Skin epidermis (tissue), 12 donors: ENCODE results near the gene PTK6.
A peak's percentile ranks its signal among the peaks of the same experiment; 100 is the strongest.
"Not testable (repeated sequence)": the region's sequence is repeated elsewhere in the genome, so short reads cannot be mapped to it uniquely, and the experiment has no call there.

Experiments
- H3K27ac ChIP-seq, 21 experiments: fragments of 200-600 bp; sonication (generic) in 11 of 21; one replicate each; pipeline ENCODE4 v1.5.0; 2020; ENCODE audit warnings: mild to moderate bottlenecking in 3 of 21, inconsistent platforms in 2 of 21, moderate library complexity in 2 of 21
- H3K4me3 ChIP-seq, 7 experiments: fragments of 200-600 bp; sonication (generic) in 2 of 7; one replicate each; pipeline ENCODE4 v1.5.0; 2020; ENCODE audit warnings: inconsistent platforms in 2 of 7, mild to moderate bottlenecking in 2 of 7, moderate library complexity in 1 of 7

The PTK6 gene

DNA sequence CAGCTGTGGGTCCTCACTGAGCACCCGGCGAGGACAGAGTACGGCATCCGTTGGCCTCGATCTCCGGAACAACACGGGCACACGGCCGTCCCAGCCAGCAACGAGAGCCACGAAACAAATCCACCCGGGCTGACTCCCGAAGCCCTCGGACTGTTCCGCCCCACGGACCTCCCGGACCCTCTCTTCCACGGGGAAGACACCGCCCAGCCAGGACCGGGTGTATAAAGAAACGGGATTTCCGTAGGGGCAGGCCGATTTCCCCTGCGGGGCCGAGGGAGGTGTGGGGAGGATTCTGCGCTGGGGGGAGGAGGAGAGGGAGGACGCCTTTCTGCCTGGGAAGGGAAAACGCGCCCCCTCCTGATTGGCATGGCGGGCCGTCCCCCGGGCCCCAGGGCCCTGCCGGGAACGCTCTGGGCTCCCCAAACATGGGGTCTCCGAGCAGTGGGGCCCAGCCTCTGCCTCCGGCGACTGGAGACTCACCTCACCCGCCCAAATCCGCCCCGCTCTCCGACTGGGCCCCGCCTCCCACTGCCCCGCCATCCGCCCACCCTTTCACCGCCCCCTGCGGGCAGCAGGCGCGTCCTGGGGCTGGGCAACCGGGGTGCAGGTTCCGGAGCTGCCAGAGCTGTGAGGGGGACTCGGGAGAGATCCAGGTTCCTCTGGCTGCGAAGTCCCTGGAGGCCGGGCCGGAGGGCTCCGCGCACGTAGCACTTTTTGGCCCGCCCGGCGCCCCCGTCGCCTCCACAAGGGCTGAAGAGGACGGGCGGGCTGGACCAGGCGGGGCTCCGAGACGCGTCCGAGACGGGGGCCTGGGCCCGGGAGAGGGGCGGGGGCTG is 17.3 kb downstream of the PTK6 start:
- Histone ChIP-seq H3K4me3 (peak overlapping the region; percentile 53 to 89 (median 83)), H3K27ac (peak overlapping the region; percentile 2 to 100 (median 99))

DNA sequence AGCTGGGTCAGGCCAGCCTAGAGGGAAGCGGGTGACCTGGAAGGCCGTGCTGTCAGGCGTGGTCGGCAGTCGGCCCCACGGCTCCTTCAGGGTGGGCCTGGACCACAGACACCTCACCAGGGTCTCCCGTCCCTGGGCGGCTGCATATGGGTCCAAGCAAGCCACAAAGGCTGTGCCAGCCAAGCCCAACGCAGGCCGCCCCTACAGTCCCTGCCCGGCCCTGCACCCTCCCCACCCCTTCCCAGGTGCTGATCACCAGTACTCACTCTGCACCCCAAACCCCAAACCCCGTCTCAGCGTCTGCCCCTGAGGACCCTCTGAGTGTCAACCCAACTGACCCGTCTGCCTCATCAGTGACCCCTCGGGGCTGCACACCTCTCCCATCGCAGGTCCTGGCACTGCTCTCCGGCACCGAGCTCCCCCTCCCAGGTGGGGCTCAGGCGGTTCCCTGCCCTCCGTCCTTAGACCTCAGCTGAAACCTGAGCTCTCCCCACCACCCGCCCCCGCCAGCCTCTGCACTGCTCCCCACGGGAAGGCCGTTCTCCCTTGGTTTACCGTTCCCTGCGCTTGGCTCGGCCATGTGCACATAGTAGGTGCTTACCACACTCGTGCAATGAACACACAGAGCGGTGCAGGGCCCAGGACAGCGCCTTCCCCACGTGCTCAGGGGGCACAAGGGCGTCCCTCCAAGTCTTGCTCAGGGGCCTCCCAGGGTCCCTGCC is 18.1 kb downstream of the PTK6 start:
- peak overlapping the region in 9 of 21 experiments; percentile 93 to 100 (median 99) for H3K27ac ChIP-seq
- H3K4me3 ChIP-seq, result peak overlapping the region; percentile 53 to 89 (median 83)

DNA sequence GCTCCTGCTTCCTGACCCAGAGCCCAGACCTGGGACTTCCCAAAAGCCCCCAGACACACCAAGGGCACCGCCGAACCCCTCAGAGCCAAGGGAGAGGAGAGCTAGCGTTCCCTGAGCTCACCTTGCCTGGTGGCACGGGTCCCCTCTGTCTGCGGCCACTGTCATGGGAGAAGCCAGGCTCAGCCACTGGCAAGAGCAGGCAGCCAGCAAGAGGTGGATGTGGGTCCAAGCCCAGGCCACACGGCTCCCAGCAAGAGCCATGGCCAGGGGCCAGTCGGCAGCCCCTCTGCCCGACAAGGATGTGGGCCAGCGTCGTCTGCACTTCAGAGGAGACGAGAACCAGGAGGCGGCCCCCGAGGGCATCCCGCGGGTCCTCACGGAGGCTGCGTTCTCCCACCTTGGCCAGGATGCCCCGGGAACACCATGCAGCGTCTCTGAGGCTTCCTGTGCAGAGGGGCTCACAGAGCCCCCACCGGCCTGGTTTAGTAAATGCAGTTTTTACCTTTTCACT is 18.8 kb downstream of the PTK6 start:
- H3K4me3 ChIP-seq, result no peak overlapping the region
- H3K27ac ChIP-seq, result no peak overlapping the region

DNA sequence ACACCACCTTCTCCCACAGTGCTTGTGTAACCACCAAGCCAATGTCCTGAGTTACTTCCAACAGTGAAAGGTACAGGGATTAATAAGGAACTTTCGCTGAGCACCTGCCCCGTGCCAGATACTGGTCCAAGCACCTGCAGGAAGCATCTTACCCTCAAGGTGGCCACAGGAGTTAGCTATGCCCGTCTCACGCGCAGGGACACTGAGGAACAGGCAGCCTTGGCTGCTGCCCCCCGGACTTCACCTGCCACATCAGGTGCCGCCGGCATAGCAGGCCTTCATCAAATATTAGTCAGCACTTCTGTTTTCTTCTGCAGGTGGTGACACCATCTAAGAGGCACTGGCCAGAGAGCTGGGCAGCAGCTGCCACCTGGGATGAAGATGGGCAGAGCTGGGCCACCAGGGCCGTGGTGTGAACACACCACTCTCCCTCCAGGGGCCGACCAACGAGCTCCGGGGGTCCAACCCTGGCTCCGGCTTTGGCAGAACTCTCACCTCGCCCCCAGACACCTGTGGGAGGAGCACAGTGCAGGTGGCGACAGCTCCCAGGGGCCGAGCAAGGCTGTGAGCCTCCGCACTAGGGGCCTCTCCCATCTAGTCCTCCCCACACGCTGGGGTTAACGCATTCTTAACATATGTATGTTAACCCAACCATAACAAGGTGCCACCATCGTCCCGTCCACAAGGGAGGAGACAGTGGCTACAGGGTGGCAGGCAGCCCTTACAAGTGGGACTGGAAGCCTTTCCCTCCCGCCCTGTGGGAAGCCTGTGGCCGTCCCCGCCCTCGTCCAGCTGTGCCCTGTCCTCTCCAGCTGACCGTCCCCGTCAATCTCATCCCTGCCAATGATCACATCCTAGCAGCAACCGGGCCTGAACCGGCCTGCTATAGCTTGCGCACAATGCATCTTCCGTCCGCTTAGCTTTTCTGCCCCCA is 19.5 kb downstream of the PTK6 start:
- Histone ChIP-seq H3K4me3 (no peak overlapping the region), H3K27ac (no peak overlapping the region)

DNA sequence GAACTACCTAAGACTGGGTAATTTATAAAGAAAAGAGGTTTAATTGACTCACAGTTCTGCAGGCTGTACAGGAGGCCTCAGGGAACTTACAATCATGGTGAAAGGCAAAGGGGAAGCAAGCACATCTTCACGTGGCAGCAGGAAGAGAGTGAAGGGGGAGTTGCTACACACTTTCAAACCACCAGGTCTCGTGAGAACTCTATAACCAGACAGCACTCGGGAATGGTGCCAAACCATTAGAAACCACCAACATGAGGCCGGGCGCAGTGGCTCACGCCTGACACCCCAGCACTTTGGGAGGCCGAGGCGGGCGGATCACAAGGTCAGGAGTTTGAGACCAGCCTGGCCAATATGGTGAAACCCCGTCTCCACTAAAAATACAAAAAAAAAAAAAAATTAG is 22.7 kb downstream of the PTK6 start:
- not testable (repeated sequence) for H3K4me3 ChIP-seq, H3K27ac ChIP-seq

DNA sequence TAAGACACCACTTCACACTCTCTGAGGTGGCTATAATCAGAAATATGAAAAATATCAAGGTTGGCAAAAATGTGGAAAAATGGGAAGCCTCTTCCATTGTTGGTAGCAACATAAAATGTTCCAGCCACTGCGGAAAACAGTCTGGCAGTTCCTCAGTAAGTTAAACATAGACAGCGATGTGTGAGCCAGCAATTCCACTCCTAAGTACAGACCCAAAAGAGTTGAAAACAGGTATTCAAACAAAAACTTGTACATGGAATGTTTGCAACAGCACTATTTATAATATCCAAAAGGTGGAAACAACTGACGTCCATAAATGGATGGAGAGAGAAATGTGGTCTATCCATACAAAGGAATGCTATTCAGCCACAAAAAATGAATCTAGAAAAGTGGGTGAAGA is 24.0 kb downstream of the PTK6 start:
- Histone ChIP-seq H3K27ac (no peak overlapping the region), H3K4me3 (no peak overlapping the region)

DNA sequence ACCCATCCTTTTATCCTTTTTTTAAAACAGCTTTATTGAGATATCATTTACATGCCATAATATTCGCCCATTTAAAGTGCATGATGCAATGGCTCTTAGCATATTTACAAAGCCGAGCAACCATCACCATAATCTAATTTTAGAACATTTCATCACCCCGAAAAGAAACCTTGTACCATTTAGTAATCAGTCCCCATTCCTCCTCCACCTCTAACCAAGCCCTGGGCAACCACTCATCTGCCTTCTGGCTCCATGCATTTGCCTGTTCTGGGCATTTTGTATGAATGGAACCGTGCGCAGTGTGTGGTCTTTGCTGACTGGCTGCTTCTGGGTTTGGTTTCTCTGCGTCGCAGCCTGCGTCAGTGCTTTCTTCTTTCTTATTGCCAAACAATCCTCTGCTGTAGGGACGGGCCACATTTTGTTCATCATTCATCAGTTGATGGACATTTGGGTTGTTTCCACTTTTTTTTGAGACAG is 28.1 kb downstream of the PTK6 start:
- Histone ChIP-seq H3K27ac (no peak overlapping the region), H3K4me3 (no peak overlapping the region)

DNA sequence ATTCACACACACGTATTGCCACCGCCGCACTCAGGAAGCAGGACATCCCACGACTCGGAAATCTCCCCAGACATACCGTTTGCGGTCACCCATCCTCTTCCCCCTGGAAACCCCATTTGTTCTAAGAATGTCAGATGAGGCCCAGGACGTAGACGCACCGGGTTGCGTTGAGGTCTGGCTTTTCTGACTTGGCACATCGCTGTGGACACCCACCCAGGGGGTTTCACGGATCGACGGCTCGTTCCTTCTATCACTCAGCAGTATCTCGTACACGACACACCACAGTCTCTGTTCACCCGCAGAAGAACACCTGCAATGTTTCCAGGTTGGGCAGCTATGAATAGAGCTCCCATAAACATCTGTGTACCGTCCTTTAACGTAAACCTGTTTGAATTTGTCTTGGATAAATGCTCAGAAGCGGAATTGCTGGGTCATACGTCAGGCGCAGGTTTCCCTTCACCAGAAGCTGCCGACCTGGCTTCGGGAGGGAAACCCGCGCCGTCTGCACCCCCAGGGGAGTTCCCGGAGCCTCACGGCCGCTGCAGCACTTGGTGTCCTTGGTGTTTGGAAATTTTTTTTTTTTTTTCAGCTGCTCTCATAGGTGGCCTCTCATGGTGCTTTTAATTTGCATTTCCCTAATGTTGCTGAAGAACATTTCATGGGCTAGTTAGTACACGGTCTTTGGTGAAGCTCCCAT is 29.0 kb downstream of the PTK6 start:
- H3K27ac ChIP-seq, result no peak overlapping the region

DNA sequence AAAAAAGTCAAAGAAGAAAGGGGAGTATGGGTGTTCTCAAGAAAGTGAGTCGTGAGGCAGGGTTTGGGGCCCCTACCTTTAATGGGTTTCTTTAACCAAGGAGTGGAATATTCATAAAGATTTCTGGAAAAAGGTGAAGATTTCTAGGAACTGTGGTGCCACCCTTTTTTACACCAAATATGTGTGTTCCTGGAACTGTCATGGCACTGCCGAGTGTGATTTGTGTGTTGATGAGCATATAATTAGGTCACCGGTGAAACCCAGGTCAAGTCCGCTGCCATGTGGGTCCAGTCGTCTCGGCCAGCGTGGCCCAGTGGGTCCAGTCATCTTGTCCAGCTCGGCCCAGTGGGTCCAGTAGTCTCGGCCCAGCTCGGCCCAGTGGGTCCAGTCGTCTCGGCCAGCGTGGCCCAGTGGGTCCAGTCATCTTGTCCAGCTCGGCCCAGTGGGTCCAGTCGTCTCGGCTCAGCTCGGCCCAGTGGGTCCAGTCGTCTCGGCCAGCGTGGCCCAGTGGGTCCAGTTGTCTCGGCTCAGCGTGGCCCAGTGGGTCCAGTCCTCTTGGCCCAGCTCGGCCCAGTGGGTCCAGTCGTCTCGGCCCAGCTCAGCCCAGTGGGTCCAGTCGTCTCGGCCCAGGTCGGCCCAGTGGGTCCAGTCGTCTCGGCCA is 30.0 kb downstream of the PTK6 start:
- H3K27ac ChIP-seq, result no peak overlapping the region
- no peak overlapping the region for H3K4me3 ChIP-seq

More for the DNA sequence above, 29.0 kb downstream of the PTK6 start:
- no peak overlapping the region for H3K4me3 ChIP-seq

DNA sequence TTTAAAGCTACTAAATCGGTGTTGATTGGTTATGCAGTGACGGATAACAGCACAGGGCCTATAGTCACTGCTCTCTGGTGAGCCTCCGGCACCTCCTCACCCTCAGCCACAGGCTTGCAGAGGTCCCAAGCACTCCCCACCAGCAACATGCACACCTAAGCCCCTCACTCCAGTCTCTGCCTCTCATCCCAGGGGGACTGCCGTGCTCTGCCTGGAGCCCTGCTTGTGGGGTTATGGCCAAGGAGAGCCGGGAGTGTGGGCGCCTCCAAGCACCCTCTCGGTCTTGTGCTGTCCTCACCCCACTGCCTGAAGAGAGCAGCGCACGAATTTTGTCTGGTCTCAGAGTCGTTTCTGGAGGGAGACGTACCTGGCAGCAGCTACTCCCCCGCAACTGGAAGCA is 31.5 kb downstream of the PTK6 start:
- Histone ChIP-seq H3K27ac (no peak overlapping the region), H3K4me3 (no peak overlapping the region)

DNA sequence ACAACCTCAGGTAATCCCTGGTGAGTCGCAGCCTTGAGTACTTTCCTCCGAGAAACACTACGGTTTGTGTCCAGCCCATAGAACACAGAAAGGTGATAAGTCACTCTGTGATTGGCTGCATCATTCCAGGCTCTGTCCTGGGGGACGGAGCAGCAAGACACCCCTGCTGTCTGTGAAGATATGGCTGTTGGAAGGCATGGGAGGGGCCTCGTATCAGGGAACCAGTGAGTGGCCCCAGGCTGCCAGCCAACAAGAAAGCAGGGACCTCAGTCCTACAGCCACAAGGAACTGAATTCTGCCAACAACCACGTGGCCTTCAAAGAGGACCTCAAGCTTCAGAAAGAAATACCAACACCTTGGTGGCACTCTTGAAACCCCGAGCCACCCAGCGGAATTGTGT is 31.9 kb downstream of the PTK6 start:
- Histone ChIP-seq H3K27ac (no peak overlapping the region), H3K4me3 (no peak overlapping the region)

DNA sequence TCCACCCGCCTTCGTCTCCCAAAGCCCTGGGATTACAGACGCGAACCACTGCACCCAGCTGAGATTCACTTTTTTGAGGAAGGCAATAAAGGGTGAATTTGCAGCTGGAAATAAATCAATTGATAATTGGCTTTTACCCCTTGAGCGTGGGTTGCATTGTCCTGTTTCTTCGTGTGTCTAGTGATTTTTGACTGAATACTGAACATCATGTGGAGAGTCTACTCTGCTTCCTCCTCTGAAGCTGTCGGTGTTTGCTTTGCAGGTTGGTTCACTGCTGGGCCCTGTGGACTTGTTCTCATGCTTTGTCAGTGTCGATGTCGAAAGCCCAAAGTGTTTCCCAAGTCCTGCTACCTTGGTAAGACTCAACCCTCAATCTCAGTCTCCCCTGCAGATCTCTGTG is 32.5 kb downstream of the PTK6 start:
- Histone ChIP-seq H3K4me3 (no peak overlapping the region), H3K27ac (no peak overlapping the region)

DNA sequence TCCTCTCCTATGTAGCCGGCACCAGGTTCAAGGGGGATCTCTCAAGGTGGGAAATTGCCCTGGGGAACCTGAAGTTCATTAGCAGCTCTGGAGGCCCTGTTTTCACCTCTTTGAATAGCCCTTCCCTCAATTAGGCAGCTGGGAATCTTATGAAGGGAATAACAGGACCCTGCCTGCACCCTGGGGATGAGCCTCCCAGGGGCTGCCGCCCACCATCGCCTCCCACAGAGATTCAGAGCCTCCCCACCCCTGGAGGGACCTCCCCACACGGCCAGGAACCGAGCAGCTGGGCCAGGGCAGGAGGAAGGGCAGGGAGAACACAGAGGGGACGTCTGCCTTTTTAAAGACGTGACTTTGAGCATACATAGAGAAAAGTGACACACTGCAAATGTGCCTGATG is 33.7 kb downstream of the PTK6 start:
- no peak overlapping the region for H3K27ac ChIP-seq
- H3K4me3 ChIP-seq, result no peak overlapping the region

DNA sequence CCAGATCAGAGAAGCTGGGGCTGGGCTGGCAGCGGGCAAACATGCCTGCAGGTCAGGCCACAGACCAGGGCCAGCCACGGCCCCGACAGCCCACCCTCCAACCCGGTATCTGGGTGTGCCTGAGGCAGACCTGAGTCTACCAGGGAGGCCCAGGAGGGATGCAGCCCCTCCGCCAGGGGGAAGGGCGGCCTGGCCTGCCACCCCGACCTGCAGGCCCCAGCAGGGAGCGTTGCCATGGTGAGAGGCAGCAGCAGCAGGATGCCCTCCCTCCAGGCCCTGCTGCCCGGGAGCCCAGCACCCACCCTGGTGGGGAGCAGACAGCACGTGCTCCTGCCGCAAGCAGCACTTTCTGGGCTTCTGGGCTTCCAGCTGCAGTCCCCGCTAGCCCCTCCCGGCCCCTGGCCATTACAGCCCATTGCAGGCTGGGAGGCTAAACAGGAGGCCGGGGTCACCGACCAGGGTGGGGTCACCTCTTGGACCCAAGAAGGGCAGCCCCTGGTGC is 34.5 kb downstream of the PTK6 start:
- Histone ChIP-seq H3K4me3 (no peak overlapping the region), H3K27ac (no peak overlapping the region)

DNA sequence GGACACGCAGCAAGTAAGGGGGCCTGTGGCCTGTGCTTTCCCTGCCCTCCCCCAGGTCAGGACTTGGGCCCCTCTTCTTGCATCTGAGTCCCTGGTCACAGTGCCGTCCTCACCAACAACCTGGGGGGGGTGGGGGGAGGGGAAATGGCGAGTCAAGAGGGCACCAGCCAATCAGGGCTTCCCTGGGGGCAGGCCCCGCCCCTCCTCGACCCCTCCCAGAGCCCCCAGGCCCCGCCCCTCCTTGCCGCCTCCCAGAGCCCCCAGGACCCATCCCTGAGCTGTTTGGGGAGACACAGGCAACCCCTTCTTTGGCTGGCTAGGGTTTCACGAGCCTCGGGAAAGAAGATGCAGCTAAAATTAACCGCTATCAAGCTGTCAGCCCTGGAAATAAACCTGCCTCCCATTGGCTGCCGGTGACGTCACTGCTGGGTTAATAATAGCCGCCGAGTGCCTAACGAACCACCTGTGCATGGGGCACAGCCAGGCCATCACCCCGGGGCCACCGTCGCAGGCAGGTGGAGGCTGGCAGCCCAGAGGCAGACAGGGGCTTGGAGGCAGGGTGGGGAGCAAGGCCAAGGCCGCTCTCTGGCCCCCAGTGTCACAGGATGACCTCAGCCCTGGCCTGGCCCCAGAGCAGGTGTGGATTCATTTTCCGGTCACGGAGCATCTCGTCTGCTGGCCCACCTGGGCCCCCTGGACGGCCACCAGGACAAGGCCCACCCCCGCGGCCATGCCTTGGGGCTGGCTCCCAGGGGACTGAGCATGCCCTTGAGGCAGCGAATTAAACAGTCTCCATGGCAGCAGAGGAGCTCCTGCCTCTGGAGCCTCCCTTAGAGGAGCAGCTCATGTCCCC is 35.1 kb downstream of the PTK6 start:
- Histone ChIP-seq H3K27ac (no peak overlapping the region), H3K4me3 (no peak overlapping the region)

DNA sequence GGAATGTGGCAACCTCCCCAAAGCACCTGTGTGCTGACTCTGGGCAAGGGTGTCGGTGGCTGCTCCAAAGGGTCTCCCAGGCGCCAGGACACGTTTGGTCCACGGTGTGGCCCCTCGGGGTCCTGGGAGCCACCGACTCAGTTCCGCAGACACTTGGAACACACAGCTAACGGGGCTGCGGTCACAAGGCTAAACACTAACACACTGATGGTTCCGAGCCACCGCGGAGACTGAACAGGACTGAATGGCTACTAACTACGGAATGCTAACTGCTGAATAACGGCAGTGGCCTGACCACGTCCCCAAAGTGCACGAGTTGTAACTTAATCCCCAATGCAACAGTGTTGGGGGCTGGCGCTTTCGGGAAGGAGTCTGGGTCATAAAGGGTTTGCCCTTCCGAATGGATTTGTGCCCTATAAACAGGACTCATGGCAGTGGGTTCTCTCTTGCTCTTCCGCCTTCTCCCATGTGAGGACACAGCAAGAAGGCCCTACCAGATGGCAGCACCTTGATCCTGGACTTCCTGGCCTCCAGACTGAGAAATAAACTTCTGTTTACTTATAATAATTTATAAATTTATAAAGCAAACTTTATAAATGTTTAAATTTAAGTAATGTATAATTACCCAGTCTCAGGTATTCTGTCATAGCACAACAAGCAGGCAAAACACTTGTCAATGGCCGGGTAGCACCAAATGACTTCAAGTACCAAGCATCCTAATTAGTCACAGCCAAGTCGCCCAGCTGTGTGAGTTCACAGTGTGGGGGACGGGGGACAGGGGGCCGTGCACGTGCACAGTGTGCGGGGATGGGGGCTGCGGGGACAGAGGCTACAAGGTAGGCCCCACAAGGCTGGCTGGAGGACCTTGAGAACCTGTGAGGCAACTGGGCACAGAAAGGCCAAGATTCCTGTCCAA is 36.0 kb downstream of the PTK6 start:
- H3K27ac ChIP-seq, result no peak overlapping the region

More for the DNA sequence above, 36.0 kb downstream of the PTK6 start:
- H3K4me3 ChIP-seq, result no peak overlapping the region
